Activated CD4-positive, alpha-beta T cell treated with anti-CD3 and anti-CD28 coated beads for 4 hours (primary cell): ENCODE data around the gene GMEB1.
"Not testable (repeated sequence)": the region's sequence is repeated elsewhere in the genome, so short reads cannot be mapped to it uniquely, and the experiment has no call there.

Experiments used
- DNase-seq, 2 donors: peaks; one replicate each; pipeline ENCODE4 v3.0.0-alpha.2; 2020

Gene GMEB1

DNA sequence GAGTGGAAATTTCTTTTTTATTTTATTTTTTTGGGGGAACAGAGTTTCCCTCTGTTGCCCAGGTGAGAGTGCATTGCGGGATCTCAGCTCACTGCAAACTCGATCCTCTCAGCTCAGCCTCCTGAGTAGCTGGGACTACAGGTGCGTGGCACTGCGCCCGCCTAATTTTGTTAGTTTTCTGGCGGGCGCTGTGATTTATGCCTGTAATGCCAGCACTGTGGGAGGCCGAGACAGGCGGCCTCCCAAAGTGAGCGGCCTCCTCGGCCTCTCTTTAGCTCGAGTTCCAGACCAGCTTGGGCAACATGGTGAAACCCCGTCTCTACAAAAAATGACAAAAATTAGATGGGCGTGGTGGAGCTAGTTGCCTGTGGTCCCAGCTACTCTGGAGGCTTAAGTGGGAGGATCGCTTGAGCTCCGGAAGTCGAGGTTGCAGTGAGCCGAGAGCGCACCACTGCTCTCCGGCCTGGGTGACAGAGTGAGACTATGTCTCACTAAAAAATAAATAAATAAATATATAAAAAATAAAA lies 2.7 kb downstream of the GMEB1 start:
- DNase-seq = no peak

GRCh38 chr1:28672971-28673370 lies 4.4 kb downstream of the GMEB1 start:
- not testable (repeated sequence) for DNase-seq

DNA sequence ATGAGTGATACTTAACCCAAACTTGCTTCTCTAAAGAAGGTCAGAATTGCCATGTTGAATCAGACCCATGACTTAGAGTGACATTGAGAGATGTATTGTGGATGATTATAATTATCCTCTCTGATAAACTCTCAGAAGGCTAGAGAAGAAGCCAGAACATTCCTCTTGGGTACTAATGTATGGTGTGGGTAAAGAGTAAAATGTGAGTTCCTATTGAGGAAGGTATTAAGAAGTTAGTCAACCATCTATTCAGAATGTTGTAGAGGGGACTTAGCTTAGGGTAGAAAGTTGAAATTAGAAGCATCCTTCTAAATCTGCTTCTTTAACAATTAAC lies 7.3 kb downstream of the GMEB1 start:
- DNase-seq = no peak

DNA sequence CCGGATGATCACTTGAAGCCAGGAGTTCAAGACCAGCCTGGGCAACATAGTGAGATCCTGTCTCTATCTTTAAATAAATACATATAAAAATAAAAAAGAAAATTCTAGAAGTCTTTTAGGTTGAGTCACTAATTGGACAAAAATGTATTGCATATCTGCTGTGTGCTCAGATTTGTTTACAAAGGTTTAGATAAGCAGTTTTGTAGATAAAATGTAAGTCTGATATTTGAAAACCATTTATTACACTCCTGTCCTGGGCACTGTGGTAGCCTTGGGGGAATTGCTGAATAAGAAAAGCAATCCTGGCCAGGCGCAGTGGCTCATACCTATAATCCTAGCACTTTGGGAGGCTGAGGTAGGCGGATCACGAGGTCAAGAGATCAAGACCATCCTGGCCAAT lies 11.6 kb downstream of the GMEB1 start:
- no peak for DNase-seq

GRCh38 chr1:28682840-28683239 lies 14.3 kb downstream of the GMEB1 start:
- DNase-seq = no peak

DNA sequence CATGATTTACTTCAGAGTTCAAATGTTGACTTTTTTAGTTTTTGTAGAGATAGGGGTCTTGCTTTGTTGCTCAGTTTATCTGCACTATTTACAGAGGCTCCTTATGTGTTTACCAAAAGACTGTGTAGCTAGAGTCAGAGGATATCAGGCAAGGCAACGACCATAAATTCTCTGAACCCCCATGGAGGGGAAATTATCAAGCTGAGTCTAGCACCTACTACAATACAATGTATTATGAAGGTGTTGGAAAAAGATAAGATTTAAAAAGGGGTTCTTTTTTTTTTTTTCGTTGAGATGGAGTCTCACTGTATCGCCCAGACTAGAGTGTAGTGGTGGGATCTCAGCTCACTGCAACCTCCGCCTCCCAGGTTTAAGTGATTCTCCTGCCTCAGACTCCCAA lies 16.4 kb downstream of the GMEB1 start:
- no peak for DNase-seq

DNA sequence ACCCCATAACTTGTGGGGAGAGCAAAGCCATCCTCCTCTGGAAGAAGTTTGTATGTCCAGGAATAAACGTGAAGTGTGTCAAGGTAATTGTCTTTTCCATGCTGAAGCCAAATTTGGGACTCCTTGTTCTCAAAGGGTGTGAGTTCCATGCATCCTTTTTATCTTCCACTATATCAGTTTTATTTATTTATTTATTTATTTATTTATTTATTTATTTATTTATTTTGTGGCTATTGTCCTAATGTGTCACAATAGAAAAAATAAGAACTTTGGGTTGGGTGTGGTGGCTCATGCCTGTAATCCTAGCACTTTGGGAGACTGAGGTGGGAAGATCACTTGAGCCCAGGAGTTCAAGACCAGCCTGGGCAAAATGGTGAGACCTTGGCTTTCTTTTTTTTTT lies 23.0 kb downstream of the GMEB1 start:
- not testable (repeated sequence) for DNase-seq

DNA sequence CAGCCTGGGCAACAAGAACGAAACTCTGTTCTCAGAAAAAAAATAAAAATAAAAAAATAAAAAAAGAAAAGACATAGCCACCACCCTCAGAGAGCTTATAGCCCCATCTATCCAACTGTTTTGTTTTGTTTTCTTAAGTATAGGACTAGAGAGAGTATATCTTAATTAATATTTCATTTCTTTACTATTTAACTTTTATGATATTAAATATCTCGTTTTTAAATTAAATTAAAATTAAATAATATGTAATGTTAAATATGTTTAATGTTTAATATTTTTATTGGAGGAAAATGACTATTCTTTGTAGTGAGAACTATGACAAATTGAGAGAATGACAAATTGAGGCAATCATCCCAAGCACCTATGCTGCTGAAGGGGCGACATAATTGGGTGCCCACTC lies 35.0 kb downstream of the GMEB1 start:
- DNase-seq = no peak

- DNase-seq = no peak
These were observed 47.8 kb downstream of the GMEB1 start for GRCh38 chr1:28716336-28716735.

GRCh38 chr1:28718166-28718565 lies 49.6 kb downstream of the GMEB1 start:
- no peak for DNase-seq

- no peak for DNase-seq
These were observed 50.2 kb downstream of the GMEB1 start for GRCh38 chr1:28718586-28719331.

GRCh38 chr1:28719332-28719619 lies 50.7 kb downstream of the GMEB1 start:
- DNase-seq = no peak

DNA sequence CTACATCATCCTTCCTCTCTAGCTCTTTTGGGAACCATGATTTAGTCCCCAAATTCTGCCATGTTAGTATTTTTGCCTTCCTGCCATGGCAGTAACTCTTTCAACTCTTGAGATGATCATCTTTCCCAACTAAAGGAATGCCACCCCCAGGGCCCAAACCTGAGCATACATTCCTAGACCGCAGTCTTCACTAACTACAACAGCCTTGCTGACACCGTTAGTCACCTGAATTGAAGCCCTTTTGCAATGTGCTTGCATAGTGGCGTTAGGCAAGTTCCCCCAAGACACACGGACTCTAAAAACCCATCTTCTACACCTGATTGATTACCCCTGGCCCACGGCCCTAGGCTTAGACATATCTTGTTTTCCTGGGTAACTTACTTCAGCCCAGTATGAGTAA lies 51.8 kb downstream of the GMEB1 start:
- no peak for DNase-seq

DNA sequence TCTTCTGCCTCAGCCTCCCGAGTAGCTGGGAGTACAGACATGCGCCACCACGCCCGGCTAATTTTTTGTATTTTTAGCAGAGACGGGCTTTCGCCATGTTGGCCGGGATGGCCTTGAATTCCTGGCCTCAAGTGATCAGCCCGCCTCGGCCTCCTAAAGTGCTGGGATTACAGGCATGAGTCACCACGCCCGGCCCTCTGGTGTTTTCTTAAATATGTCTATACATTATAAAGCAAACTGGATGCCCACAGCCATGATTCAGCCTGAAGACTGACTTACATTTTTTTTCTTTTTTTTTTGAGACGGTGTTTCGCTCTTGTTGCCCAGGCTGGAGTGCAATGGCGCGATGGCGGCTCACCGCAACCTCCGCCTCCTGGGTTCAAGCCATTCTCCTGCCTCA lies 53.3 kb downstream of the GMEB1 start:
- DNase-seq = not testable (repeated sequence)

GRCh38 chr1:28725365-28725764 lies 56.8 kb downstream of the GMEB1 start:
- DNase-seq = not testable (repeated sequence)

GRCh38 chr1:28735961-28736449 lies 67.4 kb downstream of the GMEB1 start:
- no peak for DNase-seq

DNA sequence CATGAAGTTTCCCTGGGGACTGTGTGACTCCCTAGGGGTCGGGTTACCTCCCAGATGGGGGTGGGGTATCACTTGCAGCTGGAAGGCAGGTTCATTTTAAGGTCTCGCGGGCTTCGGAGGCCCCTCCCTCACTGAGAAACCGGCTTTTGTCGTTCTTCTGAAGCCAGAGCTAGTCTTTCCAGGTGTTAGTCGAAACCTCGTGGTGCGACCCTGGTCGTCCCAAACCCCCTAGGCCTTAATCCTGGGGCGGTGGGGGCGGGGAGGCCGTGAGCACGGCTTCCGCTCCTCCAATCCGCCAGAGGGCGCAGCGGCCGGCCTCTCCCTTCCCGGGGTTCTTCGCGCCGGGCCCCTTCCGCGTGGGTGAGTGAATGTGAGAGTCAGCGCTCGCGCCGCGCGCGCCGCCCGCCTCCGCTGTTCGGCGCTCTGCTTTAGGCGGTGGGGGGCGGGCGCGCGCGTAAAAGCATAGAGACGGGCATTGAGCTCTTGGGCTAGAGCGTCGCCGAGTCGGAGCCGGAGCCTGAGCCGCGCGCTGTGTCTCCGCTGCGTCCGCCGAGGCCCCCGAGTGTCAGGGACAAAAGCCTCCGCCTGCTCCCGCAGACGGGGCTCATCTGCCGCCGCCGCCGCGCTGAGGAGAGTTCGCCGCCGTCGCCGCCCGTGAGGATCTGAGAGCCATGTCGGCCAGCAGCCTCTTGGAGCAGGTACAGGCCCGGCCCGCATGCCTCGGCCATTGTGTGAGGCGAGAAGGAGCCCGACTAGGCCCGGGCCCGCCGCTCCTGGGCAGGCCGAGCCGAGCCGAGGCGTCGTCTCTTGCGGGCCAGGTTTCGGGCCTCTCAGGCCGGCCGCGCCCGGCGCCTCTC lies 68.1 kb downstream of the GMEB1 start, which contains the start of gene YTHDF2:
TSS of gene YTHDF2 (plus strand) at position 491 of the 857 bp plus-strand sequence. CDS start at position 672, 181 bp downstream.
- DNase-seq = peak; percentile 98 to 99

- peak; percentile 42 to 50 for DNase-seq
These were observed 68.9 kb downstream of the GMEB1 start for GRCh38 chr1:28737307-28738132.

DNA sequence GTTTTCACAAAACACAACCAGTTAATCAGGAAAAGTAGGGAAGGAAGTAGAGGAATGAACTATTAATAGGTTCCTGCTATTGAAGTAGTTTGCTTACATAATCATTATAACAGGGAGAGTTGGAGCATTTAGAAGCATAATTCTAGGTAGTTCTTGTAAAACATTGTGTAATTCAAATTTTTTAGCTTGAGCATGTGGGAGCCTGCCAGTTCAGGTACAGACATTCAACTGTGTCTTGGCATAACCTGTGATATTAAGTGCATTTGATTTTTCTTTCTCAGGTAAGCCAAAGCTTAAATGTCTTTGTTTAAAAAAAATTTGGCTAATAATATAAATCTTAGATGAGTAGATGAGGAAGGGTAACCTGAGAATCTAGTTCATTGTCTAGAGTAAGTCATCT lies 71.5 kb downstream of the GMEB1 start:
- no peak for DNase-seq

GRCh38 chr1:28744184-28744583 lies 75.6 kb downstream of the GMEB1 start:
- DNase-seq = no peak

GRCh38 chr1:28745653-28746173 lies 77.1 kb downstream of the GMEB1 start:
- no peak for DNase-seq

DNA sequence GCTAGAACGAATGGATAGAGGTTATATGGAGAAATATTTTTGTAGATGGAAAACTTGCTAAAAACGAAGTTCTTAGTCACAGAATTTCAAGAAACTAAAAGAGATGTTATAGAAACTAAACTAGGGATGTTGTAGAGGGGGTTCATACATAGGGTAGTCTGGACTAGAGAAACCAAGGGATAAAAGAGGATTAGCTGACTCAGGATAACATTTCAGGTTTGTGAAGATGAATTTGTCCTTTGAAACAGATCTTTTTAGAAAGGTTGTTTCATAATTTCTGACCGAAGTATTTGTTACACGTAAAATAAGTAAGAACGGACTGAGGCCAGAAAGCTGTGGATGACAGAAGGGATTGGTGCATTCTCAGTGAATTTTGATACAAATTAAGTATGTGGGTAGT lies 81.7 kb downstream of the GMEB1 start:
- no peak for DNase-seq

GRCh38 chr1:28750771-28751294 lies 82.2 kb downstream of the GMEB1 start:
- DNase-seq = not testable (repeated sequence)
